NB4 (cell line): ENCODE measurements around the gene FTH1.

Experiments
- CTCF ChIP-seq: IDR thresholded peaks from one replicate; pipeline ENCODE4 v1.5.1; 2012; ENCODE audit warnings: low read depth, low read length
- MAX ChIP-seq: IDR thresholded peaks from 2 replicates; pipeline ENCODE4 v1.6.1; 2011; ENCODE audit warnings: low read depth, low read length

- TF ChIP-seq CTCF (no peak), MAX (no peak)
Measured at GRCh38 chr11:62012451-62012831, 45.0 kb upstream of the FTH1 start.
